DMS79 treated with DMSO at 0.1 percent for 48 hours (cell line): Measurements from ENCODE around the gene PACRG.
"Not testable (repeated sequence)": the region's sequence is repeated elsewhere in the genome, so short reads cannot be mapped to it uniquely, and the experiment has no call there.

Experiments used
- DNase-seq: peaks from one replicate; lab custom pipeline; 2025; lab: John Stamatoyannopoulos, UW

PACRG gene

GRCh38 chr6:162942866-162943265, 215.1 kb downstream of the PACRG start:
- DNase-seq = no peak

GRCh38 chr6:162943369-162943768, 215.6 kb downstream of the PACRG start:
- DNase-seq = no peak

GRCh38 chr6:162951164-162951743, 223.5 kb downstream of the PACRG start:
- no peak for DNase-seq

- no peak for DNase-seq
Measured at GRCh38 chr6:162952423-162952822, 224.6 kb downstream of the PACRG start.

- no peak for DNase-seq
Measured at GRCh38 chr6:162957062-162957461, 229.3 kb downstream of the PACRG start.

- no peak for DNase-seq
Measured at GRCh38 chr6:162960679-162961457, 233.1 kb downstream of the PACRG start.

GRCh38 chr6:162962093-162962492, 234.3 kb downstream of the PACRG start:
- DNase-seq = no peak

GRCh38 chr6:162963861-162964260, 236.1 kb downstream of the PACRG start:
- DNase-seq = no peak

- DNase-seq = no peak
Measured at GRCh38 chr6:162964488-162965140, 236.8 kb downstream of the PACRG start.

GRCh38 chr6:162965366-162965765, 237.6 kb downstream of the PACRG start:
- DNase-seq = no peak

GRCh38 chr6:162970246-162970645, 242.5 kb downstream of the PACRG start:
- DNase-seq = no peak

- DNase-seq = no peak
Measured at GRCh38 chr6:162971356-162971755, 243.6 kb downstream of the PACRG start.

GRCh38 chr6:162973151-162973872, 245.5 kb downstream of the PACRG start:
- DNase-seq = no peak

GRCh38 chr6:162973980-162974379, 246.2 kb downstream of the PACRG start:
- DNase-seq = no peak

GRCh38 chr6:162974685-162975084, 246.9 kb downstream of the PACRG start:
- DNase-seq = no peak

- no peak for DNase-seq
Measured at GRCh38 chr6:162976141-162976540, 248.4 kb downstream of the PACRG start.

GRCh38 chr6:162983234-162983633, 255.5 kb downstream of the PACRG start:
- DNase-seq = not testable (repeated sequence)

- no peak for DNase-seq
Measured at GRCh38 chr6:162998777-162999176, 271.0 kb downstream of the PACRG start.

- no peak for DNase-seq
Measured at GRCh38 chr6:162999575-163000285, 272.0 kb downstream of the PACRG start.

- DNase-seq = no peak
Measured at GRCh38 chr6:163001330-163001729, 273.6 kb downstream of the PACRG start.

GRCh38 chr6:163008186-163008585, 280.4 kb downstream of the PACRG start:
- DNase-seq = no peak

GRCh38 chr6:163008626-163009025, 280.9 kb downstream of the PACRG start:
- no peak for DNase-seq
